Stimulated activated CD8-positive, alpha-beta memory T cell treated with anti-CD3 and anti-CD28 coated beads, Interleukin-2, amount 100 ng/mL, for 48 hours (primary cell): ENCODE data around the gene VPS37C.
"Not testable (repeated sequence)": the region's sequence is repeated elsewhere in the genome, so short reads cannot be mapped to it uniquely, and the experiment has no call there.

ENCODE experiments used
- DNase-seq, 2 donors: peaks; one replicate each; pipeline ENCODE4 v3.0.0-alpha.2; 2020; ENCODE audit warnings: low read depth in 2 of 2

VPS37C gene

GRCh38 chr11:61174949-61175348, 13.7 kb upstream of the VPS37C start:
- DNase-seq = no peak

- no peak for DNase-seq
Measured at GRCh38 chr11:61174273-61174672, 13.0 kb upstream of the VPS37C start.

GRCh38 chr11:61173456-61173855, 12.2 kb upstream of the VPS37C start:
- no peak for DNase-seq

DNA sequence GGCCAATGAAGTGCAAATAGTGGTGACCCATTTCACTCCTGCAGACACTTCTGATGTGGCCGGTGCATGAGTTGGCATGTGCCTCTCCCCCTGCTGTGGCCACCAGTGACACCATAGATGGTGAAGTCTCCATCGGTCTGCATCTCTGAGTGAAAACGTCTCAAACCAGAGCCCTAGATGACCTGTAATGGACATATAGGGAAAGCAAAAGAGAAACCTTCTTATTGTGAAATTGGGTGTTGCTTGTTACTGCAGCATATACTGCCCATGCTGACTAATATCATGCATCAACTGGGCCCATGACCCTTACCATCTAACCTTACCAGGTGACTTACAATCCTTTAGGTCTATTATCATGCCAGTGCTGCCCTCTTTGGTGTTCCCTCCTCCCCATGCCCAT, 11.7 kb upstream of the VPS37C start:
- no peak for DNase-seq

- no peak for DNase-seq
Measured at GRCh38 chr11:61172356-61172755, 11.1 kb upstream of the VPS37C start.

DNA sequence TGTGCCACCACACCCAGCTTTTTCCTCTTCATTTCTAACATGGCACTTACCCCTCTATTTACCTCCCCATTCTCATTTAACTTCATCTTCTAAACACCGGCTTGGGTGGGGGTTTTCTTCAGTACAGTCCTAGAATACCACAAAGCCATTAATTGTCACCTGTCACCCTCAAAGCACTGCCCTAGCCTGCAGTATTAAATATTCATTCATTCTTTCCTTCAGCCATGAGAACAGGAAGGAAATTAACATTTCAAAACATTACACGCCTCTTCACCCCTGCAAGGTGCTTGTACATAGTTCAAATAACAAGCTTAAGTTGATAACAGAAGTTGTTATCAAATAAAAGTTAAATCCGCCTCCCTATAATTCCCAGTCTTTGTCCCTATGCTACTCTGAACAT, 10.7 kb upstream of the VPS37C start:
- DNase-seq = no peak

- no peak for DNase-seq
Measured at GRCh38 chr11:61170566-61170965, 9.3 kb upstream of the VPS37C start.

- no peak for DNase-seq
Measured at GRCh38 chr11:61168800-61169199, 7.6 kb upstream of the VPS37C start.

GRCh38 chr11:61168042-61168688, 6.9 kb upstream of the VPS37C start:
- DNase-seq = no peak

- DNase-seq = not testable (repeated sequence)
Measured at GRCh38 chr11:61166331-61166730, 5.1 kb upstream of the VPS37C start.

DNA sequence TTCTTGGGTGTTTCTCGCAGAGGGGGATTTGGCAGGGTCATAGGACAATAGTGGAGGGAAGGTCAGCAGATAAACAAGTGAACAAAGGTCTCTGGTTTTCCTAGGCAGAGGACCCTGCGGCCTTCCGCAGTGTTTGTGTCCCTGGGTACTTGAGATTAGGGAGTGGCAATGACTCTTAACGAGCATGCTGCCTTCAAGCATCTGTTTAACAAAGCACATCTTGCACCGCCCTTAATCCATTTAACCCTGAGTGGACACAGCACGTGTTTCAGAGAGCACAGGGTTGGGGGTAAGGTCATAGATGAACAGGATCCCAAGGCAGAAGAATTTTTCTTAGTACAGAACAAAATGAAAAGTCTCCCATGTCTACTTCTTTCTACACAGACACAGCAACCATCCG, 4.6 kb upstream of the VPS37C start:
- not testable (repeated sequence) for DNase-seq

- no peak for DNase-seq
Measured at GRCh38 chr11:61164606-61165424, 3.6 kb upstream of the VPS37C start.

GRCh38 chr11:61163714-61164605, 2.7 kb upstream of the VPS37C start:
- no peak for DNase-seq

DNA sequence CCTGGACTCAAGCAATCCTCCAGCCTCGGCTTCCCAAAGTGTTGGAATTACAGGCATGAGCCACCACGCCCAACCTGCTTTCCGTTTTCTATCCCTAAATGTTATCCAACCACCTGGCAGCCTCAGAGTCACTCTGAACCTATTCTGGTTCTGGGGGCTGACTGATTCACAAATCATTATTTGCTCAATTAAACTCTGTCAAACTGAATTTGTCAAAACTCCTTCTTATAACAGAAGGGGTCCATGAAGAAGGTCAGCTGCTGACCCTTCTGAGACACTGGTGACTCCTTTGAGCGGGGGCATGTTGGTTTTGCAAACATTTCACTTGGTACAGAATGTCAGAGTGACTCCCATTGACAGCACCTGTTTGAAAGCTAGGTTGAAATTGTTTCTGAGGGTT, 1.8 kb upstream of the VPS37C start:
- no peak for DNase-seq

DNA sequence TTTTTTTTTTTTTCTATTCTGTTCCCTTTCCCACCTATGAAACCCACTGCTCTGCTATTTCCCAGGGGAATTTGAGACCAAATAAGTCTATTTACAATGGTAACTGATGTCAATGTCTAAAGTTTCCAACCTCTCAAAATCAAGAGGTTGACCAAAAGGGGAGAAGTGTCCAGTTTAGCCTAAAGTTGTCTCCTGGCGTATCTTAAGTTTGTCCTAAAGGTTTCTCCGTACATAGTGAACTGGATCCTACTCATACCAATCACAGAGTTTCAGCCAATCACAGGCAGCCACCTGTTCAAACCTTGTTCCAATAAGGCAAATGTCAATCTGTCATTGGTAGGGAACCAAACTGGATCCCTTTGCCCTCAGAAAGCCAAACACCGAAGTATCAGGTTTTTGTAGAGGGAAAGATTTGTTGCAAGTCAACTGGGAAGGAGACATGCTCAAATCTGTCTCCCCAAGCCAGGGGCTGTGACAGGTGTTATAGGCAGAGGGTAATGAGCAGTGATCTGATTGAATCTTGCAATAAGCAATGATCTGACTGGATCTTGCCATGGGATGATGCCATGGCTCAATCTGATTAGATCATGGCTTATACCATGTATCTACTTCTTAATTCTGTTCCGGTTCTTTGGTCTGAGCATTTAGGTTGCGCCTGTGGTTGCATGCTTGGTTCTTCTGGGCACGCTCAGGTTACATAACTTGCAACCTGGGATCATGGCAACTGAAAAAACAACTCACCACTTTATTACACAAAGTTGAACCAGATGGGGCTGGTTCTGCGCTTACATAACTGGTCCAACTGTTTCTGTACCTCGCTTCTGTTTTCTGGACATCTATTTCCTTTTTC, 1.1 kb upstream of the VPS37C start:
- no peak for DNase-seq

- DNase-seq = no peak
Measured at GRCh38 chr11:61160487-61161189, 588 bp downstream of the VPS37C start.

DNA sequence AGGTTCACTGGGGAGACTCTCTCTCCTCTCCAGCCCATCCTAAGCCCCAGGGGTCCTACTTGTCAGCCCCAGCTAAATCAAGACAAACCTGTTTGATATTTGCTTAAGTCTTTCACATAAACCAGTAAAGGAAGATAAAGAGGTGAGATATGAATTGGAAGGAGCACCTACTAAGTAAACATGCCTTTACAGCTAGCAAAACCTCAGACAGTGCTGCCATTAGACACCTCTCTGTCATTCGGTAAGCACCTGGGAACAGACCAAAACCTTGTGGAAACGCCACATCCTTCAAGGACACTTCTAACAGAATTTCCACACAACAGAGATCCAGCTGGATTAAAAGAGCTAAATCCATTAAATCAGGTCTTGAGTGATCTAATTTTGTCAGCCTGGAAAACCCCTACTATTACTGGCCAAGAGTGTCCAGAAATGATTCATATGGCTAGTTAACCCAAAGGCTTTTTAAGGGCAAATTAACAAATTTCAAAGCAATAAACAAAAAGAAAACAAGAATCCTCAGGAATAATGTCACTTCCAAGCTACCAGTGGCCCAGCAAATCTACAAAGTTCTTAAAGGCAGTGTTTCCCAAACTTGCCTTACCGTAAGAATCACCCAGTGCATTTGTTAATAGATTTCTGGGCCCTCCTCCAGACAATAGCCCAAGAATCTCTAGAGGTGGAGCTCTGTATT, 2.4 kb downstream of the VPS37C start:
- DNase-seq = no peak

DNA sequence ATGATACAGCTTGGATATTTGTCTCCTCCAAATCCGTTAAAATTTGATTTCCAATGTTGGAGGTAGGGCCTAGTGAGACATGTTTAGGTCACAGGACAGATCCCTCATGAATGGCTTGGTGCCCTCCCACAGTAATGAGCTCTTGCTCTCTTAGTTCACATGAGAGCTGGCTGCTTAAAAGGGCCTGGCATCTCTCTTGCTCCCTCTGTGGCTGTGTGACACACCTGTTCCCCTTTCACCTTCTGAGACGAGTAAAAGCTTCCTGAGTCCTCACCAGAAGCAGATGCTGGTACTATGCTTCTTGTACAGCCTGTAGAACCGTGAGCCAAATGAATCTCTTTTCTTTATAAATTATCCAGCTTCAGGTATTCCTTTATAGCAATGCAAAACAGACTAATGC, 3.5 kb downstream of the VPS37C start:
- no peak for DNase-seq

DNA sequence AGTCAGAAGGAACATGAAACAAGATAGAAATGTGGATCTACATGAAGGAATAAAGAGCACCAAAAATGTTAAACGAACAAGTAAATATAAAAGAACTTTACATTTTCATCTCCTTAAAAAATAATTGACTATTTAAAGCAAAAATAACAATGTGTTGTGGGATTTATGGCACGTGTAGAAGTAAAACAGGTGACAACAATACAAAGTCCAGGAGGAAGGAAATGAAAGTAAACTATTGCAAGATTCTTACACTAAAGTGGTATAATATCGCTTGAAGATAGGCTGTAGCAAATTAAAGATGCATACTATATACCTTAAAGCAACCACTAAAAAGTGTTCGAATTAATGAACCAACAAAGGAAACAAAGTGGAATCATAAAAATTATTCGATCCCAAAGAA, 5.5 kb downstream of the VPS37C start:
- DNase-seq = no peak

GRCh38 chr11:61155312-61155711, 5.9 kb downstream of the VPS37C start:
- no peak for DNase-seq
